Measurements from ENCODE around the gene PLIN5. TPM values are rescaled to one million over a fixed set of nuclear protein-coding genes. Genes with fewer than 3 reads are reported as not detected.
"Not testable (repeated sequence)": the region's sequence is repeated elsewhere in the genome, so short reads cannot be mapped to it uniquely, and the experiment has no call there.

Gene PLIN5
- total RNA-seq, 1 donor from 2014 or later: not detected

DNA sequence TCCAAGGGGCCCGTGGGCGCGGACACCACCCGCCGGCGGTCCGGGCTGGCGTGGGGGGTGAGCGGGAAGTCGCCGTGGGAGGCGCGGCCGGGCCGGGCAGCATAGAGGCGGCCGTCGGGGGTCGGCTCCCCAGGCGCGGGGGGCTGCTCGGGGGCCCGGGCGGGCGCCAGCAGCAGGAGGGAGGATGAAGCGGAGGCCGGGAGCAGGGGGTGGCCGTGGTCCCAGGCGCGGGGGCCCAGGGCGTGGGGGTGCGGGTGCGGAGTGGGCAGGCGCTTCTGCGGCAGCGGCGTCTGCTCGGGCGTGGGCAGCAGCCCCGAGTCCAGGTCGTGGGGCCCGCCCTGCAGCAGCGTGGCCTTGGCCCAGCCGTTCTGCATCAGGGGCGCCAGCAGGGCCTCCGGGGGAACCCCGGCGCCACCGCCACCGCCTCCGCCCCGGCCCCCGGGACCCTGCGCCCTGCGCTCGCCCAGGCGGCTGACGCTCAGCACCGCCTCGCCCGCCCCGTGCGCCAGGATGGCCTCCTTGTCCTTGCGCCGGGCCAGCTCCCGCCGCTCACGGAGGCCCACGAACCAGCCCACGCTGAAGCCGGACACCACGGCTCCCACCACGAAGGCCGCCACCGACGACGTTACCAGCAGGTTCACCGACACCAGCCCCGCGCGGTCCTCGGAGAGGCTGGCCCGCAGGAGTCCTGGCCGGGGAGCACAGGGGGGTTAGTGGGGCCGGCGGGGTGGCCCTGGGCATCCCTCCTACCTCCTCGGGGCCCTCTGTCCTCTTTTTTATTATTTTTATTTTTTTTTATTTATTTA lies 9.0 kb upstream of the PLIN5 start:
- intact Hi-C loops (cut with micrococcal nuclease): no loop called here

GRCh38 chr19:4542896-4543841 lies 8.1 kb upstream of the PLIN5 start:
- intact Hi-C loops (cut with micrococcal nuclease): no loop called here

DNA sequence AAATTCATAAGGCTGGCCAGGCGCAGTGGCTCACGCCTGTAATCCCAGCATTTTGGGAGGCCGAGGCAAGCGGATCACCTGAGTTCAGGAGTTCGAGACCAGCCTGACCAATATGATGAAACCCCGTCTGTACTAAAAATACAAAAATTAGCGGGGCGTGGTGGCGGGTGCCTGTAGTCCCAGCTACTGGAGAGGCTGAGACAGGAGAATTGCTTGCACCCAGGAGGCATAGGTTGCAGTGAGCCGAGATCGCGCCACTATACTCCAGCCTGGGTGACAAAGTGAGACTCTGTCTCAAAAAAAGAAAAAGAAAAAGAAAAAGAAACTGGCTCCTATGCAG lies 6.8 kb upstream of the PLIN5 start:
- intact Hi-C loops (cut with micrococcal nuclease): not testable (repeated sequence)

DNA sequence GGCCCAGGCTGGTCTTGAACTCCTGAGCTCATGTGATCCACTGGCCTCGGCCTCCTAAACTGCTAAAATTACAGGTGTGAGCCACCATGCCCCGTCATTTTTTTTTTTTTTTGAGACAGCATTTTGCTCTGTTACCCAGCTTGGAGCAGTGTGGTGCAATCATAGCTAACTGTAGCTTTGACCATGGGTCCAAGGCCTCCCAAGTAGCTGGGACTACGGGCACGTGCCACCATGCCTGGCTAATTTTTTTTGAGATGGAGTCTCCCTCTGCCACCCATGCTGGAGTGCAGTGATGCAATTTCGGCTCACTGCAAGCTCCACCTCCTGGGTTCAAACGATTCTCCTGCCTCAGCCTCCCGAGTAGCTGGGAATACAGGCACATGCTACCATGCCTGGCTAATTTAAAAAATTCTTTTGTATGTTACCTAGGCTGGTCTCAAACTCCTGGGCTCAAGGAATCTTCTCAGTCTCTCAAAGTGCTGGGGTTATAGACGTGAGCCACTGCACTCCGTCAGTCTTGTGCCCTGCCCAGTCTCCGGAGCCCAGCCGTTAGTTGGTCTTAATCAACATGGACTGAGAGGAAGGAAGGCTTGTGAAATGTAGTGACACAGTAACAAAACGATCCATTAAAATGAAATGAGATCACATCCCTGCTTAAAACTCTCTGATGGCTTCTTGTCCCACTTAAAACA lies 6.2 kb upstream of the PLIN5 start:
- intact Hi-C loops (cut with micrococcal nuclease): no loop called here

DNA sequence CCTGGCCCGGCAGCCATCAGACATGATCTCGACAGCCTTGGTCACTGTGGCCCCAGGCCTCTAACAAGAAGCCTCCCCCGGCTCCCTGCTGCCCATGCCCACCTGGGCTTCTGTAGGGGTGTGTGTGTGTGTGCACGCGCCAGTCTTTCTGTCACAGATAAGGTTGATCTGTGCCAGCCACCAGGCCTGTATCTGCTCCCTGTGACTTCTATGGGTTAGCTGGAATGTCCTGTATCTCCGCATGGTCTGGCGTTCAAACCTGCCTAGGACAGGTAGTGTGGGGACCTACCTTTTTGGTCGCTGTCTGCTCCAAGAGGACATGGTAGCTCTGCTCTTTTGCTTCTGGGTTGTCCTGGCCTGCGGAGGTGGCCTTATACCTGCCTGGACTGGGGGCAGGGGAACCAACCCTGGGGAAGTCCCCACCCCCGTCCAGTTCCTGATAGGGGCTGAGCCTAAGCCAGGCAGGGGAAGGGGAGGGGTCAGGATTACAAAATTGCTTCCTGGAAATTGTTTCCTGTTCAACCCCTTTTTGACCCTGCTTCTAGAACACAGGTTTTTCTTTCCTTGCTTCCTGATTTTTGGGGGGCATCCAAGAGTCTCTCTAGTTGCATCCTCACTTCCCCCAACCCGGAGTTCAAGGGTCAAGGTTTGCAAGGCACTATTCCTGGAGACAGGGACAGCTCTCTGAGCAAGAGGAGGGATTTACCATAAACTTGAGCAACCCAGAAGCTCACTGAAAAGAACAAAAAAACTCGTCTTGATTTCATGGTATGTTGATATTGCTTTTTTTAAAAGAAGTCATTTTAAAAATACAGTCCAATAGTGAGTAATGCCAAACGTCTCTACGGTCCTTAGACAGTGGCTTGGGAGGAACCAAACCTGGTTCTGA lies 4.9 kb upstream of the PLIN5 start, which contains the start of gene LRG1:
Gene LRG1, minus strand, starts transcription at position 344 of the 889 bp plus-strand sequence. Its CDS starts 23 bp downstream, at position 321.
- intact Hi-C loops (cut with micrococcal nuclease): no loop called here

DNA sequence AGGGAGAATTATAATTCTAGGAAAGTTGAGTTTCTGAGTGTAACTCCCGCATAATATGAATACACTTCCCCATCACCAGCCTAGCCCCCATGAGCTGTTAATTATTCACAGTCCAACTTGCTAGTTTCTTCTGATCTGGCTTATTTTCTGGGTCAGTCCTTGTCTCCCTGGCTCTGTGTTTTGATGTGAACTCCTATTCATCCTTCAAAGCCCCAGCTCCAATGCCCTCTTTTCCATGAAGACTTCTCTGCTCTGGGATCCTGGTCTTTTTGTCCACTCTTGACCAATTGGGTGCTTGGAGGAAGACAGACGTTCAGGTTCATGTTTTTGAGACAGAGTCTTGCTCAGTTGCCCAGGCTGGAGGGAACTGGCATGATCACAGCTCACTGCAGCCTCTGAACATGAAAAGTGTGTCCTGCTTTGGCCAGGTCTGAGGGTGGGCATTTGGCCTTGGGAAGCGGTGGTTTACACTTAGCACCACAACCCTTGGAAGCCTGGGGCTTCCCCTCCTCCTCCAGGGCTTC lies 4.2 kb upstream of the PLIN5 start:
- intact Hi-C loops (cut with micrococcal nuclease): no loop called here

GRCh38 chr19:4538601-4538954 lies 3.6 kb upstream of the PLIN5 start:
- intact Hi-C loops (cut with micrococcal nuclease): no loop called here

GRCh38 chr19:4537953-4538600 lies 3.1 kb upstream of the PLIN5 start:
- intact Hi-C loops (cut with micrococcal nuclease): no loop called here

DNA sequence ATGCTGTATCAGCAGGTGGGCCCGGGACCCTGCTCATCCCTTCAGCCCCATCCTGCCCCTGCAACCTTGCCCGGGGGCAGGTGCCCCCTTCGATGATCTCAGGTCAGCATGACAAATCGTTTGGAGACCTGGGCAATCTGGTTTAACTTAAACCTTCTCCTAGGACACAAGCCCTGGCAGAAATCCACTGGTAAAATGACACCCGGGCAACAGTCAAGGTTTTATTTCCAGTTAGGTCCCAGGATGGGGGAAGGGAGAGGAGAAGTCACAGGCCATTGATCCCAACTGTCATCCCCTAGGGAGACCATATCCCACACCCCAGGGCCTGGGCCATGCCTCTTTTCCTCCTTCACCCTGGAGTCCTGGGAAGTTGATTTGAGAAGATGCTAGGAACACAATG lies 1.8 kb upstream of the PLIN5 start:
- intact Hi-C loops (cut with micrococcal nuclease): no loop called here

DNA sequence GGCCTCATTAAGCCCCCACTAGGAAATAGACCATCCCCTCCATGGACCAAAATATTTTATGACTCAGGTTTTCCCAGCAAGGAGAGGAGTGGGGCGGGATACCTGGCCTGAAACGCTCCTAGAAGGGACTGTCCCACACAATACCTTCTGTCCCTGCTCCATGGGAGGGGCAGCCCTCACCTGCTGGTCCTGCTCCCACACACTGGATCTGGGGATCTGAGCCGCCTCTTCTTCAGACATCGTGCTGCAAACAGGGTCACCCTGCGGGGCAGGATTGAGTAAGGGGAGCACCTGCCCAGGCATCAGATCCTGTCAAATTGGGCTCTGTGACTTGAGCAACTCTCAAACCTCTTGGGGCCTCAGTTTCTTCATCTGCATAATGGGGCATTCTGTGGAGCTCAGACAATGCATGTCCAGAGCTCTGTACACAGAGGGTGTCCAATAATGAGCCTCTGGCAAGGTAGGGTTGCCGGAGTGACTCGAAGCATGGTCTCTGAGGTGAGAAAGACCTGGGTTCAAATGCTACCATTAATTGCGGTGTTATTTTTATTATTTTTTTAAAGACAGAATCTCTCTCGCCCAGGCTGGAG lies 1.1 kb downstream of the PLIN5 start:
- intact Hi-C loops (cut with micrococcal nuclease): no loop called here

DNA sequence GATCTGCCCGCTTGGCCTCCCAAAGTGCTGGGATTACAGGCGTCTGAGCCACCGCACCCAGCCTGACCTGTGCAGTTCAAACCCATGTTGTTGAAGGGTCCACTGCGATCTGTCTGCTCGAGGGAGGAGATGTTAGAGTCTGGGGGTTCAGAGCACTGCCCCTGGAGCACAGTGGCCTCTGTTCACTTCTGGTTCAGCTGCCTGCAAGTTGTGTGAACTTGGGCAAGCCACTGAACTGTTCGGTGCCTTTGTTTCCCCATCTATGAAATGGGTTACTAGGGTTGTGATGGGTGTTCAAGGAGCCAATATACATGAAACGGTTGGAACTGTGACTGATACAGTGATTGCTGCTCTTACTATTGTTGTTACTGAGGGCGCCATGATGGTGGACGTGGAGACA lies 1.7 kb downstream of the PLIN5 start:
- intact Hi-C loops (cut with micrococcal nuclease): no loop called here

DNA sequence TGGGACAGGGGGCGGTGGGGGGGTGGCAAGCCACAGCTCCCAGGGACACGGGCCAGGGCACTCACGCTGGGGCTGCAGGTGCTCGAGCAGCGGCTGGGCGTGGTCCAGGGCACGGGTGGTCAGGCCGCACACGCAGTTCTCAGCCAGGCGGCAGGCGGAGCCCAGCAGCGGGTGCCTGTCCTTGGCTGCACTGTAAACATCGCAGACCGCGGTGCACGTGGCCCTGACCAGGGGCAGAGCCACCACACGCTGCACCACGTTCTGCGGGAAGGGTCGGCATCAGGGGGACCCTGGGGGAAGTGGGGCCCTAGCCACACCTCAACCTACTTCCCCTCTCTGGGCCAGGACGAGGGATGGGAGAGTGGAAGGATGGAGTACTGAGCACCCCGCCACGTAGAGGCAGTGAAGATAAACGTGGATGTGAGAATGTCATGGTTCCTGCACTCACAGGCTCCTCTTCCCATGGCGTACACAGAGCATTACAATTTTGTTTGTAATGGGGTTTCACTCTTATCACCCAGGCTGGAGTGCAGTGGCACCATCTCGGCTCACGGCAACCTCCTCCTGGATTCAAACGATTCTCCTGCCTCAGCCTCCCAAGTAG lies 3.4 kb downstream of the PLIN5 start:
- intact Hi-C loops (cut with micrococcal nuclease): no loop called here

- intact Hi-C loops (cut with micrococcal nuclease): no loop called here
These were observed 5.0 kb downstream of the PLIN5 start for GRCh38 chr19:4529924-4530522.

- intact Hi-C loops (cut with micrococcal nuclease): no loop called here
These were observed 6.2 kb downstream of the PLIN5 start for GRCh38 chr19:4528843-4529242.

GRCh38 chr19:4527377-4527776 lies 7.6 kb downstream of the PLIN5 start:
- intact Hi-C loops (cut with micrococcal nuclease): not testable (repeated sequence)

GRCh38 chr19:4525563-4526002 lies 9.4 kb downstream of the PLIN5 start:
- intact Hi-C loops (cut with micrococcal nuclease): loop anchor here (1.0 kb wide), 1 partner anchor 258 kb away; no protein-coding TSS in a partner anchor

GRCh38 chr19:4524808-4525562 lies 10.0 kb downstream of the PLIN5 start:
- intact Hi-C loops (cut with micrococcal nuclease): loop anchor here (1.0 kb wide), 1 partner anchor 258 kb away; no protein-coding TSS in a partner anchor
